Inferior parietal cortex (tissue), 1 donor: ENCODE data around the gene PLXDC2.
A peak's percentile ranks its signal among the peaks of the same experiment; 100 is the strongest.
"Not testable (repeated sequence)": the region's sequence is repeated elsewhere in the genome, so short reads cannot be mapped to it uniquely, and the experiment has no call there.

ENCODE experiments used
- DNase-seq: peaks from one replicate; pipeline ENCODE4 v3.0.0-alpha.2; 2016; ENCODE audit errors: extremely low spot score

The PLXDC2 gene

DNA sequence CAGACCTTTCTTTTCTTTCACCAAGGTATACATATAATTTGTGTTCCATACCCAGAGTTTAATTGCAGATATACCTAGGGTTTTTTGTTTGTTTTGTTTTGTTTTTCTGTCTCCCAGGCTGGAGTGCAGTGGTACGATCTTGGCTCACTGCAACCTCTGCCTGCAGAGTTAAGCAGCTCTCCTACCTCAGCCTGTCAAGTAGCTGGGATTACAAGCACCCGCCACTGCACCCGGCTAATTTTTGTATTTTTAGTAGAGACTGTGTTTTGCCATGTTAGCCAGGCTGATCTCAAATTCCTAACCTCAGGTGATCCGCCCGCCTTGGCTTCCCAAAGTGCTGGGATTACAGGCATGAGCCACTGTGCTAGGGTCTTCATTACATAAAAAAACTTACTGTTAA is 228.9 kb downstream of the PLXDC2 start:
- not testable (repeated sequence) for DNase-seq

GRCh38 chr10:20048161-20048560 is 231.9 kb downstream of the PLXDC2 start:
- no peak for DNase-seq

DNA sequence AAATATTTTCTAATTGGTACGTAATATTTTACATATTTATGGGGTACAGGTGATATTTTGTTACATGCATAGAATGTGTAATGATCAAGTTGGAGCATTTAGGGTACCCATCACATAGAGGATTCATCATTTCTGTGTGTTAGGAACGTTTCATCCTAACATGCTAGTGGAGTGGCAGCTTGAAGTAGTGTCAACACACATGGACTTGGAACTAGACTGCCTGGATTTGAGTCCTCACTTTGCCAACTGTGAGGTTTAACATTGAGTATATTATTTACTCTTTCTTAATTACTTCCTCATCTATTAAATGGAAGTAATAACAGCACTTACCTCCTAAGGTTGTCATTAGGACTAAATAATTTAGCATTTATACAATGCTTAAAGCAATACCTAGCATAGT is 241.9 kb downstream of the PLXDC2 start:
- DNase-seq, result no peak

DNA sequence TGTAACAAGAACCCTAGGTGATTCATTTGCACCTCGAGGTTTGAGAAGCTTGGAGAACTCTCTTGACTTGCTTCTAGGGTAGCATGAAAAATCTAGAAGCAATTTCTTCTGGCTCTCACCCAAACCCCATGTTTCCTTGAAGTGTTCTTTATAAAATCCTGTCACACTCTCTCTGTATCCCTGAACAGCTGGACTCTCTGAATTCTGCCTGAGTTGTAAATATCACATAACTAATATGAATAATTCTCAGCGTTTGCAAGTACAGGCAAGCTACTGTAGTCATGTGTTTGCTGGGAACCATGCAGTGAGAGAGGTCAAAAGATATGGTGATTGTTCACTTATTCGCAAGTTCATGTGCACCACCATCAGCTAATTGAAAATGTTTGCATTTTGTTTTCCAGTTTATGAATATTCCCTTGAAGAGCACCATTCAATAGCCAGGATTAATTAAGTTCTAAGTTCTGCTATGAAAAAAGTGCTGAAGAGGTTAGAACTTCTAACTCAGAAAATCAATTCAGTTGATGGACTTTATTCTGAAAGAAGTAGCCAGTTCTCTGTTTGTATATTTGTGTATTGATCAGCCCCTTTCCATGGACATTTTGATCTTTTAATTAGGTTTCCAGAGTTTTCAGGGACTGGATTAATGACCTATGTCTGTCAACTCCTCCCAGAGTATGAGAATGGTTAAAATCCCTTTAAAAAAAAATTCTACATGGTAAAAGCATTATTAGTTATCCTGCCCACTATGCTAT is 243.0 kb downstream of the PLXDC2 start:
- DNase-seq, result no peak

GRCh38 chr10:20065814-20066213 is 249.6 kb downstream of the PLXDC2 start:
- no peak for DNase-seq

- no peak for DNase-seq
Observed at GRCh38 chr10:20073167-20073566, 256.9 kb downstream of the PLXDC2 start.

- no peak for DNase-seq
Observed at GRCh38 chr10:20075713-20076112, 259.5 kb downstream of the PLXDC2 start.

GRCh38 chr10:20084451-20084850 is 268.2 kb downstream of the PLXDC2 start:
- no peak for DNase-seq

DNA sequence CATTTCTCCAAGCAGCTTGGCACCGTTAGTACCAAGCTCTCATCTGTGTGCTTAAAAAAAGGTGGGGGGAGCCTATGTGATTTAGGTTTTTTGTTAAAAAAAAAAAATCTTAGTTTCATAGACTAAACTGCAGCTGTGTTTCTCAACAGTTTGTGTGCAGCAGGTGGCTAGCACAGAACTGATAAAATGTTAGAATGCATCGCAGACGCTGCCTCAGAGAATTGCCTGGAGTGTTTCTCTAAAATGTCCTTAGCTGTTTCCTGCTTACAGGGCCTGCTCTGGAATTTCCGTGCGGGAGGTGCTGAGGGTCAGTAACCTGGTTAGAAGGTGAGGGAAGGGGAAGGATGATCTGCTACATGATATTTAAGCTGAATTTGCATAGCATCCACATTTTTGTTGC is 268.9 kb downstream of the PLXDC2 start:
- DNase-seq, result no peak

DNA sequence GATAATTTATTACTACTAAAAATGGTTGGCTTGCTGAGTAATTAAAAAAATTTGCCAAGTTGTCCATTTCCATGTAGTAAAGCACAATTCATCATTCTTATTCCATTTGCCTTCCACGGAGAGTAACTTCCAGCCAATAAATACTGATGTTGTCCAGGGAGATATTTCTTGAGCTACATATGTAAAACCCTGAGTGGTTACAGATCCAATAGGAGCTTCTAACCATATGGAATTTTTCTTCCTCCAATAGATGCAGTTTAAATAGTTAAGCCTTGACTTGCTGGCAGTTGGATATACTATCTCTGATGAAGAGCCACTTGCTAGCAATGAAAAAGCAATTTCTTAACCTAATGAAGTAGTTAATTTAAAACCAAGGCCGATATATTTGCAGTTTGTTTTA is 271.1 kb downstream of the PLXDC2 start:
- no peak for DNase-seq

DNA sequence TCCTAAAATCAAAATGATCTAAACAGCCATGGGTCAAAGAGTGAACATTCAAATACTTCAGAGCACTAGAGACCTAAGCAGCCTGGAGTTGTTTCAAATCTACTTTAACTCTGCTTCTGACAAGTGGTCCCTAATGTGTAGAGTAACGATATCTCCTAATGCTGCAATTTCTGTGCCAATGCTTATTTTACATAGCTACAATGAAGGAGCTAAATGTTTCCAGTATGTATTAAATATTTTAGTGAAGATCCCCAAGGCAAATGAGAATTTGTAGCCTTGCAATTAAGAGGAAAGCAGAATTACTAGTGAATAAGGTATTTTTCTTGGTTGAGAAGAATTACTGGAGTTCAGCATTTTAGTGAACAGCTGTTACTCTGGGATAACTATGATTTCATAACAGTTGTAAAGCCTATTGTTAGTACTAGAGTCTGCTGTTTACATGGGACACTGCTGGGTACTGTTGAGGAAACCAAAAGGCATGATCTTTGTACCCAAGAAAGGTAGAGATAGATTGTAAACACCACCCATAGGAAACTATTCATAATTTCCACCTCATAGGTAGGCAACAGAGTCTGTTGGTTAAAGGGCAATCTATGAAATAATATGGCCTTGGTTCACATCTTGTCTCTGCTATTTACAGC is 271.9 kb downstream of the PLXDC2 start:
- DNase-seq, result peak; percentile 11

DNA sequence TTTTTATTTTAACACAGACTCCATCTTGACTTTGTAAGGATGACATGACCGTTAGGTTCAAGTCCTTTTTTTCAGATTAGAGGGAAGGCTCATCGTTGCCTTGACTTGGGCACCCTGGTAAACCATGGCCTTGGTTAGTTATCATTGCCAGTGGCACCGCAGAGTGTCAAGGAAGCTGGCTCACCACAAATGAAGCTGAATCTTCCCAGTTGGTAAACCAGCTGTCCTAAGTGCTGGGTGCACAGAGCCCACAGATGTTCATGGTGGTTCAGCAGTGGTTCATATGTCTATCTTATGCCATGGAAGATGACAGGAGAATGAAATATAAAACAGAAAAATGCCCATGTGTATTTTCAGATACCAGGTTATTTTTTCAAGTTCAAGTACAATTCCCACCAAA is 273.6 kb downstream of the PLXDC2 start:
- DNase-seq, result no peak

- DNase-seq, result no peak
Observed at GRCh38 chr10:20090831-20091230, 274.6 kb downstream of the PLXDC2 start.

DNA sequence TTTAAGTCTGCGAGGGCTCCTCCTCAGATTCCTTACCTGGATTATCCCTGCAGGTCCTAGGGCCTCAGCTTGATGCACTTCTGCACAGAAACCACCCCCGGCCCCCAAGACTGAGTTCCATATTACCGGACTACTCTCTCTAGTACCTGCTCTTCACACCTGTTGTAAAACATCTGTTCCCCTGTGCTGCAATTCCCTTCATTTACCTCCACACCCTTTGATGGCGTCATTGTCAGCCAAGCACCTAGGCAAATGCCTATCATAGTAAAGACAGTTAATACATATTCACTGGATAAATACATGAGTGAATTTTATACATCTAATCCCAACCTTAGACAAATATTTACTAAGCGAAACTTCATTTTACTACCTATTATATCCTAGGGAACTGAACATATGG is 275.5 kb downstream of the PLXDC2 start:
- DNase-seq, result no peak

GRCh38 chr10:20093600-20093999 is 277.4 kb downstream of the PLXDC2 start:
- DNase-seq, result no peak

GRCh38 chr10:20094226-20094976 is 278.2 kb downstream of the PLXDC2 start:
- DNase-seq, result no peak

DNA sequence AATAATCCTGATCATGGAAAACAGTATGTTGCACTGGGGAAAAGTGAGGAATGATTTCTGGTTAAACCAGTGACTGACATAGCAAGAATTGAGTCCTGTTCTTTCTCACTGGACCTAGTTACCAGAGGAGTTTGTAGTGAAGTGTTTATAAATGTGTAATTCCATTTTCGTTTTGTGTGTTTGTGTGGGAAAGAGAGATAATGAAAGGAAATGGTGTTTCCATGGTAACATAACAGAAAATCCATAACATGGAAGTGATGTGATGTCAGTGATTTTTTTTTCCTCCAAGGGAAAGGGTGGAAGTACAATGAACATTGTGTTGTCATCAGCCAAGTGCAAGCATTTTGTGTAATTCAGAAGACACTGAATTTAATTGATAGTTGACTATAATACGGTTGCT is 283.9 kb downstream of the PLXDC2 start:
- no peak for DNase-seq

DNA sequence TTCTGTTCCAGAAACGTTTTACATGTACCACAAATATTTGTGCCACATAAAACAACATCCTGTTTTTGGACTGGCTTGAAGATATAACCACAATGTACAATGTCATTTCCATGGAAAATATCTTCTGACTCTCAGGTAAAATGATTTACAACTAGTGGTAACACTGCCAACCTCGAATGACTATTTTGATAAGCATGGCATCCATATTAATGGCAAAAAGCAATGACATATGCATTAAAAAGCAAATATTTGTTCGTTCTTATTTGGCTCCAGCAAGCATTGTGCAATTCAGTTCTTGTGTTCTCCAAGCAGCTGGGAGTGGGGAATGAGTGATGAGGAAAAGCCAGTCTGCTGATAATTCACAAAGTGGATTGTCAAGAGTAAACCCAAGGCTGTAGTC is 289.0 kb downstream of the PLXDC2 start:
- DNase-seq, result no peak

DNA sequence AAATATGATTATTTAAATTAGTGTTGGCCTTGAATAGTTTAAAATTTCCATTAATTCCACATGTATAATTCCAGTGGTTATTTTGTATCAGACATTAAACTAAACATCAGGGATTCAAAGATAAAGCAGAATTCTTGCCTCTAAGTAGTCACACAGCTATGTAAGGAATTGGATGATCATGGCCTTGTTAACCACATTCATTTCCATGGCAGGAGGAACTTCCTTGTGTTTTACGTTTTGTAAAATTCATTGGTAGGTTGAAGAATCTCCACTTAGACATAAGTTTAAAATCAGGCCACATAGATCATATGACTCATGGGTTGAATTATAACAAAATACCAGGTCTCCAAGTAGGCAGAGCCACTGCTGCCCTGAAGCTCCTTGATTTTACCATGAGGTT is 289.7 kb downstream of the PLXDC2 start:
- no peak for DNase-seq

GRCh38 chr10:20108021-20108420 is 291.8 kb downstream of the PLXDC2 start:
- no peak for DNase-seq

DNA sequence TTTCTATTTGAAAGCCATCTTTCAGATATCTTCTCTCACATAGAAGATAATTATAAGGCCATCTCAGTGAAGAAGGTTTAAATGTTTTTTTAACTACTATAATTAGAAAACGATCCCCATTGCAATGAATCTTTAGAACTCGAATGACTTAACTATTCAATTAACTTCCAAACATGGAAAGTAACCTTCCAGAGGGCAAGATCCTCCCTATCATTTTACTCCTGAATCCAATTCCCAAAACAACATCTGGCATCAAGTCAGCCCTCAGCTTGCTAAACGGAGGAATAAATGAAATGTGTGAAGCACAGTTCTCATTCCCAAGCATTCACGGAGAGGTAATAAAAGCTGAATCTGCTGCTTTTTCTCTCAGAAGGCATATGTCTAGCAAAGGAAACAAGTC is 293.4 kb downstream of the PLXDC2 start:
- DNase-seq, result no peak

- no peak for DNase-seq
Observed at GRCh38 chr10:20110125-20111100, 294.2 kb downstream of the PLXDC2 start.
